Fibroblast of upper back skin (primary cell): Measurements from ENCODE around the gene CCDC97.
"Not testable (repeated sequence)": the region's sequence is repeated elsewhere in the genome, so short reads cannot be mapped to it uniquely, and the experiment has no call there.

Experiments
- DNase-seq: peaks from one replicate; pipeline ENCODE4 v3.0.0-alpha.2; 2013

The CCDC97 gene

DNA sequence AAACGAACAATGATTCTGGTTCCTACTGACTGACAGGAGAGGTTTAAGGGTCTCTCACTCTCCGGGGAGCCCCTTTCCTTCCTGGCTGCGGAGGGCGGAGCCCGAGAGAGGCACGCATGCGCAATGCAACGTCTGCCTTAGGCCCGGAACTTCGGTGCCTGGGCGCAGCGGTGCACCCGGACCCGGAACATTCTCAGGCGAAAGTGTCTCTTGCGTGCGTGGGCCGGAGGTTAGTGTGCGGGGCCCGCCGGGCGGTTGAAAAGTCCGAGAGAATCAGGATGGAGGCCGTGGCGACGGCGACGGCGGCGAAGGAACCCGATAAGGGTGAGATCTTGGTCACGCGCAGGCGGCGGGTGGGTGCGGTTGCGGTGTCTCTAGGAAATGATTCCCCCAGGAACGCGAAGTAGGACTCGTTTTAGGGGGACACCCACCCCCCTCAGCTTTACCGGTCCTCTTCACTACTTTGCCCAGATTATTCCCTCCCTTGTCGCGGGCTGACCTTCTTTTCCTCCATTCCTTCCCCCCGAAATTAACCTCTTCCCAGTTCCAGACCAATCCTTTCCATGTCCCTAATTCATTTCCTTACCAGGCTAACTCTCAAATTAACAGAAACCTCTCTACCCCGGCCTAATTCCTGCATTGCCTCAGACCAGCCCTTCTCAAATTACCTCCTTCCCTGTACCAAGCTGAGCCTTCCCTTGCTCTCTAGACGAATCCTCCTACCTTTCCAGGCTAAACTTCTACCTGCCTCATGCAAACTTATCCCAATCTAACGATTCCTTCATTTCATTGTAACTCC, at the start of gene CCDC97:
Gene CCDC97, plus strand, starts transcription at position 140 of the 799 bp plus-strand sequence. Its CDS starts 139 bp downstream, at position 279.
- peak; percentile 85 for DNase-seq

DNA sequence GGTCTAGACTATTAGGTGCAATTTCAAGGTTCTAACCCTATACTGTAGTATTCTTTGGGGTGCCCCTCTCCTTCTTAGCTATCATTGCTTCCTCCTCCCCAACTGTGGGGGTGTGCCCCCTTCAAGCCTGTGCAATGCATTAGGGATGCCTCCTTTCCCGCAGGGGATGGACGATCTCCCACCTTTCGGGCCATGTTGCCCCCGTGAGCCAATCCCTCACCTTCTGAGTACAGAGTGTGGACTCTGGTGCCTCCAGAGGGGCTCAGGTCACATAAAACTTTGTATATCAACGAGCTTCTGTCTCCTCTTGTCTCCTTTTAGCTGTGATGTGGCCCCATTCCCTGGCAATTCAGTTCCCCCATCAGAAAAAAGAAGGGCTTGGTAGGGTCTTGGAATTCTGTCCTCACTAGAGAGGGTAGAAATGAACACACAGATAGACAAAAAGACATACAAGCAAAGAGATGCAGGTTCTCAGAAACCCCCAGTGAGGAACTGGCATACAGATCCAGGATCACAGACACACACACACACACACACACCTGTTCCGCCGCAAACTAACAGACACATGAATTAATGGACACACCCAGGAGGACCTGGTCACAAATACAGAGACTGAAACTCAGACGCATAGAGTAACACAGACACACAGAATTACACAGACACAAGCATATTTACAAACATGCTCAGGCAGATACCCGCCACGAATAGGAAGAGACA, 48.3 kb upstream of the CCDC97 start:
- no peak for DNase-seq

DNA sequence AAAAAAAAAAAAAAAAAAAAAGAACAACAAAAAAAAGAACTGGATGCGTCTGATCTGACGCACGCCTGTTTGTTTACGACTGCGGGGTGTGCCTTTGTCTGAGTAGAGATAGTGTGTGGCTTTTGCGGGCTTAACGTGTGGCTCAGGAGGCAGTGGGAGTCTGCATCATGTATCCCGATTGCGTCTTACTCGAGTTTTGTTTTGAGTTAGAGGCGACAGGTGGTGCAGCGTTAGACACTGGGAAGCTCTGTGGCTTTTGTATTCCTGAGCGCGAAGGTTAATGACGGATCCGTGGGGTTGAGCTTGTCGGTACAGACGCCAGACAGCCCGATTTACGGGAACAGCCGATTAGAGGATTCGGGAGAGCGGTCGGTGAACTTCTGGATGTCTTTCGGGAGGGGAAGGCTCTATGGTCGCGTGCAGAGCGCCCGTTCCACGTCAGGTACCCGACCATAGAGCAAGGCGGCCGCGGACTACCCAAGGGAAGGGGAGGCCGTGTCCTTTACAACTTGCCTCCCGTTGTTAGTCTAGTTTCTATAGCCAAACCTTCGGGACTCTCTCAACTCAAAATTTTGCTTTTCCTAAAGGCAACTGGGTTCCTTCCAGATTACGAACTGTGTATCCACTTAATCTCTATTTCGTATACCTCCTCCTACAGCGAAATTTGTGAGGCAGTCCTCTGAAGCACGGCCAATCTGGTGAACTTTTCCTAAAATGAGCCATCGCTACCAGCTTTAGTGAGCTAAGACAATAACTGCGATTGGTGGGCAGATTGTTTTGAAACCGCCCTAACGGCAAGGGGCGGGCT, 46.7 kb upstream of the CCDC97 start:
- DNase-seq: no peak

- DNase-seq: peak; percentile 100
These were observed 46.0 kb upstream of the CCDC97 start, which contains the start of gene HNRNPUL1 for GRCh38 chr19:41263850-41264580. Gene HNRNPUL1, plus strand, starts transcription at chr19:41264372. Its CDS starts 132 bp downstream, at chr19:41264504.

GRCh38 chr19:41264581-41265394, 45.2 kb upstream of the CCDC97 start:
- DNase-seq: peak; percentile 32

GRCh38 chr19:41265395-41266153, 44.4 kb upstream of the CCDC97 start:
- DNase-seq: peak; percentile 6

DNA sequence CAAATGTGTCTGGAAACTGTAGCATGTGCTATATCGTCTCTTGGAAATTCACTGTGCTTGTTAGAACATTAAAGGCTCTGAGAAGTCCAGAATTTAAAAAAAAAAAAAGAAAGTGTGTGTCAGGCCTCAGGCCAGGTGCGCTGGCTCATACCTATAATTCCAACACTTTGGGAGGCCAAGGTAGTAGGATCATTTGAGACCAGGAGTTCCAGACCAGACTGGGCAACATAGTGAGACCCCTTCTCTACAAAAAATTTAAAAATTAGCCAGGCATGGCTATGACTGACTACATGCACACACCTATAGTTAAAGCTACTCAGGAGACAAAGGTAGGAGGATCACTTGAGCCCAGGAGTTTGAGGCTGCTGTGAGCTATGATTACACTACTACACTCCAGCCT, 40.9 kb upstream of the CCDC97 start:
- DNase-seq: no peak

GRCh38 chr19:41269571-41269970, 40.4 kb upstream of the CCDC97 start:
- no peak for DNase-seq

- no peak for DNase-seq
These were observed 36.9 kb upstream of the CCDC97 start for GRCh38 chr19:41273076-41273475.

- no peak for DNase-seq
These were observed 35.2 kb upstream of the CCDC97 start for GRCh38 chr19:41274802-41275201.

GRCh38 chr19:41276231-41276630, 33.7 kb upstream of the CCDC97 start:
- DNase-seq: no peak

DNA sequence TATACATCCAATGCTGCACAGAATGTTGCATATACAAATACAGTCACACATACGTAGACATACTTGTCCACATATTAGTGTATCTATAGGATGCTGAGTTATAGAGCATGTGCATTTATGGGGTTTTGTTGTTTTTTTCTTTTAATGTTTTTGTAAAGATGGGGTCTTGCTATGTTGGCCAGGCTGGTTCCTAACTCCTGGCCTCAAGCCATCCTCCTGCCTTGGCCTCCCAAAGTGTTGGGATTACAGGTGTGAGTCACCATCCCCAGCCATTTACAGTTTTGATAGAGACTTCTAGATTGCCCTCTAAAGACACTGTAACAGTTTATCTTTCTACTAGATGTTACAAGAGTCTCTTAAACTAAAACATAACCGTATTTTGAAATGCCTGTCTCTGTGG, 31.5 kb upstream of the CCDC97 start:
- DNase-seq: no peak

DNA sequence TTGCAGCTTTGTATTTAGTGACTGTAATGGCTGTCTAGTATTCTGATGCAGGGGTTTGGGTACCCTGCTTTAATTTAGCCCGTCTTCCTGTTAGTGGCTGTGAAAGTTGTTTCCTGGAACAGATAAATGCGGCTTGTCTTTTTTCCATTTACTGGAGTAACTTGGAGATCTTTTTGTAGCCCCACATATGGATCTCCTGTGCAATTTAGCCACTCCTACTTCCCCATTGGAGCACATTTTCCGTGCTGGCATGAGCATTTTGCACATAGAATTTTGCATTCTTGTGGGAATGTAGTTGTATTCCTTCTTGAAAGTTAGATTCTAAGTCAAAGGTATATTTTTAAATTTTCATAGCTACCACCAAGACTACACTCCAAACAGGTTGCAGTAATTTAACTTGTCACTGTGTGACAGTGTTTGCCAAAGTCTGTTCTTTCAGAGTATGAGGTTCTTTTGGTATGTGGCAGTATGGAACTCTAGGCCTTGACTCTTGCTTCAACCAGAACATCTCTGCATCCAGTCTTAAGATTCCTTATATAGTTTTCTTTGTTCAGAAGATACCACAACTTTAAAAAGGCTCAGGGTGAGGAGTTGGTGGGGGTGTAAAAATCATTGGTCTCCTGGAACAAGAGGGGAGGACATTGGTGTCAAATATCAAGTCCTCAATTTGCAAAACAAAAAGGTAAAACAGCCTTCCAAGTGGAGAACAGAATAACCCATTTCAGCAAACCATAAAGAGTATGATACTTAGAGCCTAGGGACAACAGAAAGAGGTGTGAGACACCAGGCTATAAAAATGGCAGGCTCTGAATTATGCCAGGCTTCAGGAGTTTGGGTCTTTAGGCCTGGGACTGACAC, 21.1 kb upstream of the CCDC97 start:
- no peak for DNase-seq

DNA sequence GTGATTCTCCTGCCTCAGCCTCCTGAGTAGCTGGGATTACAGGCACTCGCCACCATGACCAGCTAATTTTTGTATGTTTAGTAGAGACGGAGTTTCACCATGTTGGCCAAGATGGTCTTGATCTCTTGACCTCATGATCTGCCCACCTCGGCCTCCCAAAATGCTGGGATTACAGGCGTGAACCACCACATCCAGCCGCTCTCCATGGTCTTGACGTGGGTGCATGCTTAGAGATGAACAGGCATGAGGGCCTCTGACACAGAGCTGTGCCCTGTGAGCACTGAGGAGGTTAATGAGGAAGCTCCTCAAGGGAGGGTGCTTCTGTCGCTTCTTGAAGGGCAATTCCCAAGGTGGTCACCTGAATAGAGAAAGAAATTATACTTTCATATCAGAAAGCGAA, 20.2 kb upstream of the CCDC97 start:
- DNase-seq: not testable (repeated sequence)

- no peak for DNase-seq
These were observed 15.6 kb upstream of the CCDC97 start for GRCh38 chr19:41294393-41294792.

DNA sequence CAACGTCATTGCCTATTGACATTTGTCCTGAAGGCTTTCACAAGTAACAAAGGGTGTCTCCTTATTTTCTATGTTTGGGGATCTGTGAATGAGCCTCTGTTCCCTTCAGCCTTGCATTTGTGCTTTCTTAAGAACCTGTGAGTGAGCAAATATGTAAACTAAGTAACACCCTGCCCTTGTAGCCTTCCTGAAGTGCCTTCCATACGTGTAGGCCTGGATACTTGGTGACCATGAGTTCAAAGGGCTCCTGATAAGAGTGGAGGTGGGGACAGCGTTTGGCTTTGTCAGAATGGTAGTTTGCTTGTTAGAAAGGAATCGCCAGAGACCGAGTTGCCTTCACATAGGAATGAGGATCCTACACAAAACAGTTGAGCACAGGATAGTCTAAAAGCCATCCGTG, 14.5 kb upstream of the CCDC97 start:
- no peak for DNase-seq

DNA sequence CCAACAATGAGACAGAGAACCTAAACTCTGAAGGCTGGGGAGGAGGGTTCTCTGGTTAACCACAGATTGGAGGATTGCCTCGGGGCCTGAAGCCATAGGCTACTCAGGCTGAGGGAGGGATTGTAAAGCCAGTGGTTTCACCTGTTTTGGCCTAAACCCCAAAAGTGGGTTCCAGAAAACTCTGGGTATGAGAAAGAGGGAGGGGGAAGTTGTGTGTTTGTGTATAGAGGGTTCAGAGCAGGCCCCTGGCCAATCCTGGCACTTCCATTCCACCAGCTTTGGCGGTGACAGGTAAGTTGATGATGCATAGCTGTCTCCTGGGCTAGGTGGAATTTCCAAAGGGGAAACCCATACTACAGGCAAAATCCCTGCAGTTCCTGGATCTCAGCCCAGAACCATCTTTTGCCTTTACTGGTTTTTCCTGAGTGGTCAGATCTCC, 13.5 kb upstream of the CCDC97 start:
- DNase-seq: no peak

GRCh38 chr19:41297628-41298347, 12.2 kb upstream of the CCDC97 start:
- no peak for DNase-seq

- DNase-seq: peak; percentile 44
These were observed 11.5 kb upstream of the CCDC97 start for GRCh38 chr19:41298348-41298964.
